ENCODE results near the gene PNKD.
A peak's percentile ranks its signal among the peaks of the same experiment; 100 is the strongest.

The PNKD gene

GRCh38 chr2:218269900-218270720 is at the start of gene PNKD, which contains the start of gene AAMP:
TSS of gene PNKD (plus strand) at chr2:218270519. CDS start at chr2:218270536, 17 bp downstream.
TSS of gene AAMP (minus strand) at chr2:218270137. CDS start at chr2:218270086, 51 bp downstream.
- peak; percentile 98 for DNase-seq

GRCh38 chr2:218221000-218221399 is 49.3 kb upstream of the PNKD start:
- DNase-seq = no peak

GRCh38 chr2:218223046-218223445 is 47.3 kb upstream of the PNKD start:
- DNase-seq = no peak

GRCh38 chr2:218224186-218224585 is 46.1 kb upstream of the PNKD start:
- no peak for DNase-seq

GRCh38 chr2:218226903-218227302 is 43.4 kb upstream of the PNKD start:
- DNase-seq = no peak

- no peak for DNase-seq
These were observed 41.8 kb upstream of the PNKD start for GRCh38 chr2:218228366-218229090.

- no peak for DNase-seq
These were observed 41.1 kb upstream of the PNKD start for GRCh38 chr2:218229239-218229638.

GRCh38 chr2:218229851-218230250 is 40.5 kb upstream of the PNKD start:
- no peak for DNase-seq

- no peak for DNase-seq
These were observed 39.4 kb upstream of the PNKD start for GRCh38 chr2:218230882-218231281.

- DNase-seq = no peak
These were observed 36.8 kb upstream of the PNKD start for GRCh38 chr2:218233543-218233942.

GRCh38 chr2:218234521-218234920 is 35.8 kb upstream of the PNKD start:
- DNase-seq = no peak

GRCh38 chr2:218235017-218235416 is 35.3 kb upstream of the PNKD start:
- no peak for DNase-seq

GRCh38 chr2:218236829-218237228 is 33.5 kb upstream of the PNKD start:
- no peak for DNase-seq

- DNase-seq = no peak
These were observed 31.4 kb upstream of the PNKD start for GRCh38 chr2:218238887-218239286.

GRCh38 chr2:218244204-218244603 is 26.1 kb upstream of the PNKD start:
- DNase-seq = no peak

- DNase-seq = no peak
These were observed 25.7 kb upstream of the PNKD start for GRCh38 chr2:218244665-218245064.

GRCh38 chr2:218245214-218245613 is 25.1 kb upstream of the PNKD start:
- no peak for DNase-seq

- DNase-seq = no peak
These were observed 20.6 kb upstream of the PNKD start for GRCh38 chr2:218249691-218250090.

GRCh38 chr2:218252509-218253231 is 17.6 kb upstream of the PNKD start:
- no peak for DNase-seq

- no peak for DNase-seq
These were observed 17.1 kb upstream of the PNKD start for GRCh38 chr2:218253232-218253625.

- DNase-seq = no peak
These were observed 14.9 kb upstream of the PNKD start for GRCh38 chr2:218255446-218255845.

- no peak for DNase-seq
These were observed 13.5 kb upstream of the PNKD start for GRCh38 chr2:218256612-218257350.

Measured in NCI-H1092 (cell line).